SIG-M5 treated with dmso at 0.1 percent for 504 hours (cell line): ENCODE results near the gene THRA.

ENCODE experiments used
- DNase-seq: peaks from one replicate; lab custom pipeline; 2025; ENCODE audit not compliant: unreplicated experiment; lab: John Stamatoyannopoulos, UW

Gene THRA

DNA sequence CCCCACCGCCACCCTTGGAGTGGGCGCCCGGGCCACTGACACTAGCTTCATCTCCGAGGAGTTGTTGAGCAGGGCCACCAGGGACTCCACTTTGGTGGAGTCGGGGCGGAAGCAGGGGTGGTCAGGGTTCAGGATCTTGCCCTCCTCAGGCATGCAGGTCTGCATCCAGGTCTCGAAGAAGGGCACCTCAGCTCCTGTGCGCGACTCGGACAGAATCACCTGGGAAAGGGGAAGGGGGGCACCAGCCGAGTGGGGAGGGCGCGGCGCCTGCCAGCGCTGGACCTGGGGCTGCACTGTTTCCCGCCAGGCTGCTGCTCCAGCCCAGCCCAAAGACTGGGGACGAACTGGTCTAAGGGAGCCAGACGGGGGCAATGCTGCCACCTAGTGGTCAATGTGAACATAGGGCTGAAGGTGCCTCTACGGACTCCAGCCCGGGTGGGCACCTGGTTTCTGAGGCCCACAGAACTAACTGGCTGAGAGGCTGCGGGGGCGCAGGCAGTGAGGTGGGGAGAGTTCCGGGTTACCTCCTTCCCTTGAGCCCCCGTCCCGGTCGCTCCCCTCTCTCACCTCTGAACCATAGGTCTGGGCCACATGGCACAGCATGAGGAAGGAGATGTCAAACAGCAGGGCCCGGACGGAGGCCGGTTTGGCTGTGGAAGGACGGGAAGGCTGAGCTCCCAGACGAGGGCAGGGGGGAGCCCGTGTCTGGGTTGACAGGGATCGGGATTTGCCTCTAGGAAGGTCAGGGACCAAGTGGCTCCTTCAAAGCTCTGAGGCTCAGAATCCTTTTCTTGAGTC is 35.8 kb upstream of the THRA start:
- peak; percentile 65 for DNase-seq

DNA sequence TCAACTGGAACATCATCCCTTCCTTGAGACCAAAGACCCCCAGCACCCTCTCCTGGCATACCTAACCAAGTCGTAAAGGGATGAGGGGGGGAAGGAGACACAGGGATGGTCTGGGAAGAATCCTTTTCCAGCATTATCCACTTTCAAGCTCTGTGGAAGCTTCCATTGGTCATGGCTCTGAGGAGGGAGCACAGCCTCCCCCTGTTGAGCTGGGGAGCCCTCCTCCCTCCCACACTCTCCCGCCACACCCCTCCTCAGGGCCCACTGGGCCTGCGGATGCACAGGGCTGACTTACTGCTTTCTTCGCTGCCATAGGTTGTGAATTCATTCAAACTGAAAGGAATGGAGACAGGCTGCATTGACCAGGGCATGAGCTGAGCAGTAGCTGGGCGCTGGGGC is 35.2 kb upstream of the THRA start:
- no peak for DNase-seq

DNA sequence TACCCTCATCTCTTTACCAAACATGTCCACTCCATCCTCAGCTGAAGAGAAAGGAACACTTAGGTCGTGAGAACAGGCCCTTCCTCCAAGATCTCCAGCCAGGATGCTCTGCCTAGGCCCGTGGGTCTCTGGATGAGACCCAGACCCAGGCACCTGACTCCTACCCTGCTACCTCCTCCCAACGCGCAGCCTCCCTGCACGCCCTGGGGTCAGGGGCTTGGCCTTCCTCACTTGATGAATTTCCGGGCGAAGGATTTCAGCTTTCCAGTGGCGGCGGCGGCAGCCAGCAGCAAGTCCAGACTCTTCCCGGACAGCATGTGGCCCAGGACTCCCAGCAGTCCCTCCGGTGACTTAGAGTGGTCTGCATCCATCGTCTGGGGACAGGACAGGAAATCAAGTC is 34.2 kb upstream of the THRA start:
- no peak for DNase-seq

GRCh38 chr17:40031706-40032105 is 31.1 kb upstream of the THRA start:
- no peak for DNase-seq

GRCh38 chr17:40032322-40033320 is 30.1 kb upstream of the THRA start:
- no peak for DNase-seq

- DNase-seq, result no peak
These were observed 29.4 kb upstream of the THRA start for GRCh38 chr17:40033339-40033738.

DNA sequence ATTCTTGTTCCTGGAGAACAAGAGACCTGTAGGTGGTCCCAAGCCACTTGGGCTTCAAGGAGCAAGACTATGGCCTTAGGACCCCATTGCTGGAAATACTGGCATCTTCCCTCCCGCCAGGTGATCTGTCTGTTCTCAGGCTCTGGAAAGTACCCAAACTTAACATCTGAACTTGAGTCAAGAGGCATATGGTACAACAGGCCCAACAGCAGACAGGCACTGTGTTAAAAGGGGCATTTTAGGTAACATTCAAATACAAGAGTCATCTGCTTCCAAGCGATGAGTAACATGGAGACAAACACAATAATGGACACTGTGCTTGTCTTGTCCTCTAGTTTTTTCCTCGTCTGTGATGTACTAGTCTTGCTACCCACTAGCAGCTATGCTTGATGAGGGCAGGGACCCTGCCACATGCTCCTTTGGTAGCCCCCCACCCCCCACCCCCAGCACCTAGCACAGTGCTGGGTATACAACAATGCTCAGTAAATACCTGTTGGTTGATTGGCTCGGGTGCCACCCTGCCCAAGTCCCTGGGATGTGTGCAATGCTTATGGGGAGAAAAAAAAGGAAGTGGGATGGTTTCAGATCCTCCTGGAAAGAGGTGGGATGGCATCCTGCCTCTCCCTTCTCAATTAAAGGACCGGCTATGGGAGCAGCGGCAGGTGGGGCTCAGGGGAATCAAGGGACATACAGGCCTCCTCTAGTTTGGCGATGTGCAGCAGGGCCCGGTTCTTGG is 28.2 kb upstream of the THRA start:
- DNase-seq, result no peak

DNA sequence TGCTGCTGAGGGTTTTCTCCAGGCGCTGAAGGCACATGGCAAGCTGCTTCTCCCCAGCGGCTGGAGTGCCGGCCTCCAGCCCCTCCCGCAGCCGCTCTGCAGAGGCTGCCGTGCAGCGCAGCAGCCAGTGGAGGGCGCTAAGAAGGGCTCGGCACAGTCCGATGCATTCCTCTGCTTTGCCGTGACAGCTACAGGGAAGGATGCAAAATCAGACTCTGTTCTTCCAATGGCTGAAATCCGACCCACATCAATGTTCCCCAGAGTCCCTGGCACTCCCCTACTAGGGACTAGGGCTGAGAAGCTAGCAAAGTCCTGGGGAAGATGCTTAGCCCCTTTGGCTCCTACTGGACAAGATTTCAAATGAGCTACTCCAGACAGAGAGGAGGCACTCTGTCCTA is 27.6 kb upstream of the THRA start:
- no peak for DNase-seq

DNA sequence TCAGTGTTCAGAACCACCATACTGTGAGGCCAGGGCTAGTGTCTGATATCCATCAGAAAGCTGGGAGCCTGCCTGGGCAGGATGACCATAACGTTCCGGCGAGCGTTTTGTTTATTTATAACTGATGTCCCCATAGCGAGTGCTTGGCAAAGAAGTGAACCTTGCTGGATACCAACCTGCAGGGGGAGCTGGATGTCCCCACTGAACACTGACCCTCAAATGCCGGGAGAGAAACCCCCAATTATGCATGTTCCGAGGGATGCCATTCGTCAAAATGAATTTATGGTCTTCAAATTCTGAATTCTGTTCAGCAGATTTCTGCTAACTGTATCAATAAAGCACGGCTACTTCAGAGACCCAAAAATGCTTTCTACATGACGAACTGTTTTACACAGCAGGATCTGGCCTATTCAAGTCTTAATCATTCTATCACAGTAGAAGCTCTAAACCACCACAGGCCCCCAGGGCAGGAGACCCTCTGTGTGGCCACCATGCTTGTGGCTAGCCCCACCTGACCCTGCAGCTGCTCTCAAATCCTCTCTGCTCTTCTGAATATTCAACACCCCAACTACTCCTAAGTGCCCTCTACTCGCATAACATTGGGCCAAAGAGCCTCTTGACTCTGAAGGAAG is 23.8 kb upstream of the THRA start:
- no peak for DNase-seq

DNA sequence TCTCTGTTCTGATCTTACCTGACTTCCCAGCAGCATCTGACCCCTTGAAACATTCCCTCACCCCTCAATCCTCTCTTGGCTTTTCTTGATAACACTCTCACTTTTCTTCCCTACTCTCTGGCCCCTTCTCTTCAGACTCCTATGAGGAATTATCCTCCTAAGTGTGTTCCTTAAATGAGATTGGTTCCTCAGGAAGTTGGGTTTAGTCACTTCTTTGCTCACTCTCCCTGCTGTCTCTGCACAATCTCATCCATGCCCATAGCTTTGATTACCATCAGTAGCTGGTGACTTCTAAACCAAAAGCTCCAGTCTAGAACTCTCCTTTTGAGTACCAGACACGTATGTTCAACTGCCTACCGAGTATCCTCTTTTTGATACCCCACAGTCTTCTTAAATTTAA is 21.6 kb upstream of the THRA start:
- no peak for DNase-seq

DNA sequence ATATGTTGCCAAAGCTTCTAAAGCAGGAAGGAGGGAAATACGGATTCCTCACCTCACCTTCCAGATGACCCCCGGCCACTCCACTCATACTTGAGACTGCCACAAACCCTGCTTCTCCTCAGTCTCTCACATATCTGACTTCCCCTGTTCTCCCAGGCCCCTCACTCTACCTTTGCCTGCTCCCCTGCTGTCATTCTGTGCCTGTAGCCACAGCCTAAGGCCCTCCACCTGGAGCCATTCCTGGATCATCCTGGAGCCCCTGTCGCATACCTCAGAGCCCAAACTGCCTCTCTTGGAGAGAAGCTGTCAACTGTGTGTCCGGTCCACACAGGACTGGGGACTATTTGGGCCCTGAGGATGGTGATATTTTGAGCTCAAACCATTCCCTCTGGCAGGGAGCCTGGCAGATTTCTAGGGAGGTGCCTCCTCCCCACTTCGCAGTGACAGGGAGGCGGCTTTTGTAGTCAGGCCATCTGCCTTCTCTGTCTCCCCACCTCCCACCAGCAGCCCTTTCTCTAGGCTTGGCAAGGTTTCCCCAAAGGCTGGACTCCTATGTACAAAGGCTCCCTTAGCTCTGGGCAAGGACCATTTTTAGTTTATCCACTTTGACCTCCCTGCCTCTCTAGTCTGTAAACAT is 6.3 kb upstream of the THRA start:
- no peak for DNase-seq

GRCh38 chr17:40058186-40058784 is 4.5 kb upstream of the THRA start:
- no peak for DNase-seq

GRCh38 chr17:40058865-40059264 is 3.9 kb upstream of the THRA start:
- DNase-seq, result no peak

DNA sequence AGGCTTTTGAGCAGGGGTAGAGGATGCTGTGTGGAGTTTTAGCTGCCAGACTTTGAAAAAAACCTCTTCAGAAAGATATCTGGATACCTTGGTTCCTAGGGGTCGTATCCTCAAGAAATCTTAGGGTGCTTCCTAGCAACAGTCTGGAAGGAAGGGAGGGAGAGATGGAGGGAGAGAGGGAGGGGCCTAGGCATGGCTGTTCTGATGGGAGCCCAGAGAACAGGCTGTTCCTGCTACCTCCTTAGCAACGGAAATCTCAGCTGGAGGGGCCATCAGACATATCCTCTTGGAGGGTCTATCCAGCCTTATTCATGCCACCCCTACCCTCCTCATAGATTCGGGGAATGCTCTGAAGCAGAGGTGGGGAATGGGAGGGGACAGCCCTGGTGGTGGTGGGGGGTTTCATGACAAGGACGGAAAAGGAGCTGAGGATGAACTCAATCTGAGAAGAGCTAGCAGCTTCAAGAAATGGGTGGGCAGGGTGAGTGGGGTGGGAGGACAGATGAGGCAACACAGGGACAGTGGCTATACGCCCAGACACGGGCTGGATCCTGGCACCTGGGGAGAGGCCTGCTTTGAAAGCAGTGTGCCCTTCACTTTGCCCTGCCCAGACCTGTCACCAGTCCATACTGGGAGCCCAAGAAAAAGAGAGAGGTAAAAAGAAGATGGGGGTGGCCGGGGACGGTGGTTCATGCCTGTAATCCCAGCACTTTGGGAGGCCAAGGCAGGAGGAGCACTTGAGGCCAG is 2.9 kb upstream of the THRA start:
- no peak for DNase-seq

DNA sequence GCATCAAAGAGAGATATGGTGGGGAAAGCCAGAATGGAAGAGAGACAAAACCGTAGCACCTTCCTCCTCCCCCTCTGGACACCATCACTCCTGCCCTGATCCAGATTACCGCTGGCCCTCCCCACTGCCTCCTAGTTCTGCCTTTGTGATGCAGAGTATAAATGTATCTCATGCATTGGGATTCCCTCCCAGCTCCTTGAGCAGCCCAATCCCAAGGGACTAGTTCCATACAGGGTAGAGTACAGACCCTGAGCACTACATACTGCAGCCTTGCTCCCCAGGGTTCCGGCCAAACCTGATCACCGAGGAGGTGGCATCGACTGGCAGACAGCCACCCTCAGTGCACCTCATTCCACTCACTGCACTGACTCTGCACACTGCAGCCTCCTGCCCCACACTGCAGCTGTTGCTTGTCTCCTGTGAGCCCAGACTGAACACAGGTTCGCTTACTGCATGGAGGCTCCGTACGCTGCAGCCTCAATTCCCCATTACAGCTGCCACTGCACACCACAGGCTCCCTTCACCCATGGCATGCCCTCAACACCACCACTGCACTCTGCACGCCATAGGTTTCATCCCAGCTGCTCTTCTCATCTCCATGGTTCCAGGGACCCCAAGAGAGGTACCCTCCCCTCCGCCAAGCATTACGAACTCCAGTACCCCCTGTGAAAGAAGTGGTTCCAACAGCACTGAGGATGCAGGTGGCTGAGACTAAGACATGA is 1.7 kb upstream of the THRA start:
- no peak for DNase-seq

GRCh38 chr17:40061609-40062038 is 1.1 kb upstream of the THRA start:
- no peak for DNase-seq

- DNase-seq, result peak; percentile 91
These were observed 514 bp downstream of the THRA start for GRCh38 chr17:40063187-40063771.

- no peak for DNase-seq
These were observed 1.3 kb downstream of the THRA start for GRCh38 chr17:40063901-40064531.
